Endothelial cell of umbilical vein (primary cell): ENCODE data around the gene NT5DC1. TPM values are rescaled to one million over a fixed set of nuclear protein-coding genes. Genes with fewer than 3 reads are reported as not detected.

ENCODE experiments used
- BruUV-seq: library from RNA; stranded (reverse); fragments of 400-500 nt; replicated peaks from 2 replicates; lab custom pipeline; 2021; lab: Mats Ljungman, UMichigan
- CTCF ChIA-PET: fragments of 300-600, 350-600 bp; sonication (Branson Sonifier 250); formaldehyde crosslinking; loops from one replicate; lab custom pipeline; 2021; ENCODE audit warnings: antibody characterized with exemption, inconsistent platforms; lab: Charles Lee
- POLR2A ChIA-PET: fragments of 300-600, 350-600 bp; sonication (Branson Sonifier 250); formaldehyde crosslinking; loops from one replicate; lab custom pipeline; 2021; ENCODE audit warnings: antibody characterized with exemption, inconsistent platforms; lab: Charles Lee
- DNase-seq: peaks from one replicate; pipeline ENCODE4 v3.0.0-alpha.2; 2011; ENCODE audit warnings: low read depth, low spot score
- FAIRE-seq: peaks from 2 replicates; lab custom pipeline; 2011; peaks lifted over from hg19 to GRCh38; lab: Jason Lieb, UNC
- H2AFZ ChIP-seq: 2 replicates; pipeline ENCODE4 v1.6.0; 2012; ENCODE audit warnings: low read depth, low read length, control low read depth, inconsistent platforms
- H3K27ac ChIP-seq: 2 replicates; pipeline ENCODE4 v1.5.1; 2011; ENCODE audit warnings: low read depth, mild to moderate bottlenecking, control low read depth, low read length, moderate library complexity; ENCODE audit not compliant: insufficient read depth
- H3K27me3 ChIP-seq, 2 experiments: 2 replicates each; pipeline versions ENCODE4 v1.6.0 to v1.6.1; 2011; ENCODE audit warnings: low read length in 2 of 2, mixed read lengths in 1 of 2; ENCODE audit not compliant: control insufficient read depth in 2 of 2, insufficient read depth in 2 of 2
- H3K36me3 ChIP-seq, 2 experiments: 2 replicates in 1 of 2; 3 replicates in 1 of 2; pipeline ENCODE4 v1.5.1; 2011; ENCODE audit warnings: low read length in 2 of 2, mild to moderate bottlenecking in 1 of 2, moderate library complexity in 1 of 2; ENCODE audit not compliant: control insufficient read depth in 2 of 2, insufficient read depth in 2 of 2; ENCODE audit errors: extremely low read depth in 1 of 2
- H3K4me1 ChIP-seq: 3 replicates; pipeline ENCODE4 v1.5.1; 2011; ENCODE audit warnings: mild to moderate bottlenecking, low read length; ENCODE audit not compliant: control insufficient read depth, insufficient read depth; ENCODE audit errors: extremely low read depth
- H3K4me2 ChIP-seq: 2 replicates; pipeline ENCODE4 v1.6.1; 2011; ENCODE audit warnings: low read length, control low read depth, mixed read lengths; ENCODE audit not compliant: insufficient read depth
- H3K4me3 ChIP-seq, 3 experiments: fragments of 200-600 bp in 1 of 3; sonication (generic), shearing (Covaris generic) in 1 of 3; replicated peaks in 1 of 3; 2 replicates each; pipeline ENCODE4 v1.5.1; 2011 to 2016; ENCODE audit warnings: control low read depth in 3 of 3, low read length in 3 of 3, mild to moderate bottlenecking in 2 of 3, inconsistent platforms in 1 of 3, low read depth in 1 of 3, moderate library complexity in 1 of 3; ENCODE audit not compliant: insufficient read depth in 1 of 3
- H3K79me2 ChIP-seq: 2 replicates; pipeline ENCODE4 v1.6.0; 2012; ENCODE audit warnings: low read length, inconsistent platforms; ENCODE audit not compliant: control insufficient read depth, insufficient read depth
- H3K9ac ChIP-seq: replicated peaks from 2 replicates; pipeline ENCODE3; 2011; ENCODE audit warnings: low read length, control low read depth; ENCODE audit not compliant: insufficient read depth; ENCODE audit errors: extremely low read depth
- H3K9me1 ChIP-seq: replicated peaks from 3 replicates; pipeline ENCODE4 v1.6.0; 2011; ENCODE audit warnings: mild to moderate bottlenecking, low read length; ENCODE audit not compliant: control insufficient read depth, insufficient read depth; ENCODE audit errors: extremely low read depth
- H3K9me3 ChIP-seq: replicated peaks from 2 replicates; pipeline ENCODE4 v1.5.1; 2012; ENCODE audit warnings: low read length, inconsistent platforms; ENCODE audit not compliant: control insufficient read depth, insufficient read depth
- H4K20me1 ChIP-seq: replicated peaks from 2 replicates; pipeline ENCODE3; 2011; ENCODE audit warnings: mild to moderate bottlenecking, low read length; ENCODE audit not compliant: control insufficient read depth, insufficient read depth; ENCODE audit errors: extremely low read depth
- CTCF ChIP-seq, 2 donors: IDR thresholded peaks; 1 replicate in 1 of 2; 2 replicates in 1 of 2; pipeline ENCODE4 v1.5.1; 2011; ENCODE audit warnings: low read length in 2 of 2, mild to moderate bottlenecking in 2 of 2, moderate library complexity in 2 of 2, control low read depth in 1 of 2, inconsistent platforms in 1 of 2, low read depth in 1 of 2; ENCODE audit not compliant: insufficient read depth in 1 of 2; ENCODE audit errors: extremely low read depth in 1 of 2
- EZH2 ChIP-seq: IDR thresholded peaks from 2 replicates; pipeline ENCODE4 v1.6.1; 2012; ENCODE audit warnings: borderline replicate concordance, low read depth, mild to moderate bottlenecking, moderate library complexity, low read length, inconsistent platforms; ENCODE audit not compliant: severe bottlenecking
- FOS ChIP-seq: IDR thresholded peaks from 2 replicates; pipeline ENCODE4 v1.6.1; 2011; ENCODE audit warnings: mild to moderate bottlenecking, low read length, moderate library complexity, borderline replicate concordance; ENCODE audit not compliant: insufficient read depth
- GATA2 ChIP-seq: IDR thresholded peaks from 2 replicates; pipeline ENCODE4 v1.7.0; 2011; ENCODE audit warnings: low read depth, mild to moderate bottlenecking, moderate library complexity, mixed read lengths, low read length; ENCODE audit not compliant: insufficient read length, insufficient read depth
- JUN ChIP-seq: IDR thresholded peaks from 2 replicates; pipeline ENCODE4 v1.6.1; 2011; ENCODE audit warnings: borderline replicate concordance, low read depth; ENCODE audit not compliant: insufficient read length, insufficient read depth
- MYC ChIP-seq: IDR thresholded peaks from one replicate; pipeline ENCODE4 v1.6.1; 2011; ENCODE audit warnings: mild to moderate bottlenecking, low read depth, low read length
- POLR2A ChIP-seq: IDR thresholded peaks from 2 replicates; pipeline ENCODE4 v1.6.1; 2012; ENCODE audit warnings: low read depth, mild to moderate bottlenecking, control low read depth, low read length
- POLR2AphosphoS5 ChIP-seq: IDR thresholded peaks from 2 replicates; pipeline ENCODE4 v1.6.1; 2012; ENCODE audit warnings: low read depth, mild to moderate bottlenecking, control low read depth, low read length, moderate library complexity; ENCODE audit not compliant: insufficient read depth
- dilution Hi-C: fragments of 300-500 bp; cut with MboI; formaldehyde crosslinking; loops from one replicate; pipeline ENCODE4 v1.15.0; 2019; ENCODE audit warnings: low sequenced_read_pairs; ENCODE audit not compliant: extremely low pct_ligation_motif_present
- intact Hi-C: fragments of 100-400 bp; cut with micrococcal nuclease; formaldehyde crosslinking; loops from one replicate; pipeline ENCODE4 v1.10.0; 2022
- polyA plus RNA-seq, 4 experiments: library from polyadenylated mRNA; depleted of rRNA in 3 of 4; stranded (reverse) in 3 of 4; unstranded in 1 of 4; fragments of >200 nt; gene quantifications; 2 replicates each; pipeline versions ENCODE4 v1.2.1 to v1.2.3, GENCODE V29; 2011 to 2012; ENCODE audit warnings: missing spikeins in 1 of 4
- total RNA-seq: library from RNA; stranded (reverse); gene quantifications from 2 replicates; pipeline ENCODE4 v1.2.3, GENCODE V29; 2021
- TF ChIP-seq, protein P1 (sequence below): IDR thresholded peaks from 2 replicates; pipeline ENCODE4 v1.6.1; 2011; ENCODE audit not compliant: insufficient read depth, insufficient read length

NT5DC1 gene
- total and polyA plus RNA-seq, 2 donors (not counting 3 experiments of a cell fraction or from before 2014, with no cell fraction given) = 11.3 to 24.3 TPM

DNA sequence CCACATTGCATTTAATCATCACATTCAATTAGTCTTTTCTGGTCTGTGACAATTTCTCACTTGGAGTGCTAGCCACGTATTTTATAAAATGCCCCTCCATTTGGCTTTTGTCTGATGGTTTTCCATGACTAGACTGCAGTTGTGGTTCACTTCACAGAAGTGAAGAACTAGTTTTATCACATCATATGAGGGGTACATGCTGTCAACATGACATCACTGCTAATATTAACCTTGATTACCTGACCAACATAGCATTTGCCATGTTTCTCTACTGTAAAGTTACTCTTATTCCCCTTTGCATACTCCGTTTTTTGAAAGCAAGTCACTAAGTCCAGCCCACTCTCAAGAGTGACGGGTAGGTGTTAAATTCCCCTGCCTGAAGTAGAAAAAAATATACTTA, 73.3 kb downstream of the NT5DC1 start:
- Histone ChIP-seq H3K9me3 (no peaks in the 10 kb centered on the region), H3K9me1 (no peaks in the 10 kb centered on the region), H4K20me1 (no peaks in the 10 kb centered on the region), H3K79me2 (no peaks in the 10 kb centered on the region), H2AFZ (no peak overlapping the region), H3K27me3 (no peaks in the 10 kb centered on the region), H3K9ac (no peak overlapping the region), H3K27ac (no peak overlapping the region), H3K36me3 (no peaks in the 10 kb centered on the region), H3K4me3 (no peak overlapping the region), H3K4me2 (no peak overlapping the region), H3K4me1 (no peaks in the 10 kb centered on the region)
- no peak for DNase-seq
- ChIA-PET CTCF (no interaction called here), POLR2A (no interaction called here)
- TF ChIP-seq, protein P1, sequence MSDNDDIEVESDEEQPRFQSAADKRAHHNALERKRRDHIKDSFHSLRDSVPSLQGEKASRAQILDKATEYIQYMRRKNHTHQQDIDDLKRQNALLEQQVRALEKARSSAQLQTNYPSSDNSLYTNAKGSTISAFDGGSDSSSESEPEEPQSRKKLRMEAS = no peak
- TF ChIP-seq JUN = no peak
- no peak for FAIRE-seq
- intact Hi-C loops = no loop called here
- no TSS peak for BruUV-seq
- dilution Hi-C loops = no loop called here

GRCh38 chr6:116175344-116175743, 74.7 kb downstream of the NT5DC1 start:
- no peak overlapping the region for H3K4me3 ChIP-seq
- DNase-seq = no peak
- CTCF ChIA-PET = no interaction called here

More at GRCh38 chr6:116175344-116175743, 74.7 kb downstream of the NT5DC1 start:
- dilution Hi-C loops = no loop called here
- TF ChIP-seq FOS (no peak), EZH2 (no peak), GATA2 (no peak), MYC (no peak), POLR2A (no peak), JUN (no peak), CTCF (IDR thresholded peaks at IDR 0.05; ENCODE audit: extremely low read depth in 1 of 2, insufficient read depth in 1 of 2, low read depth in 1 of 2, low read length in 2 of 2) (no peak), POLR2AphosphoS5 (no peak)
- TF ChIP-seq, protein P1 = no peak
- no TSS peak for BruUV-seq
- H3K9ac ChIP-seq = no peak overlapping the region
- no peak for FAIRE-seq
- no peaks in the 10 kb centered on the region for H3K9me3 ChIP-seq
- no peak overlapping the region for H2AFZ ChIP-seq
- intact Hi-C loops = no loop called here
- no peaks in the 10 kb centered on the region for H3K4me1 ChIP-seq
- no peaks in the 10 kb centered on the region for H3K79me2 ChIP-seq
- POLR2A ChIA-PET = no interaction called here
- no peaks in the 10 kb centered on the region for H3K36me3 ChIP-seq
- no peak overlapping the region for H3K27ac ChIP-seq
- no peaks in the 10 kb centered on the region for H4K20me1 ChIP-seq
- H3K9me1 ChIP-seq = no peaks in the 10 kb centered on the region
- H3K4me2 ChIP-seq = no peak overlapping the region
- H3K27me3 ChIP-seq = no peaks in the 10 kb centered on the region
